Hepatocyte (in vitro differentiated cells): ENCODE results near the gene C20orf202.
"Not testable (repeated sequence)": the region's sequence is repeated elsewhere in the genome, so short reads cannot be mapped to it uniquely, and the experiment has no call there.

ENCODE experiments used
- CTCF ChIP-seq: fragments of 200-600 bp; sonication (generic); IDR thresholded peaks from 2 replicates; pipeline ENCODE4 v1.5.1; 2016; ENCODE audit warnings: antibody characterized with exemption, mild to moderate bottlenecking; ENCODE audit not compliant: poor library complexity
- EZH2 ChIP-seq: fragments of 200-600 bp; sonication (generic); IDR thresholded peaks from 2 replicates; pipeline ENCODE4 v1.6.1; 2016; ENCODE audit warnings: antibody characterized with exemption, mild to moderate bottlenecking, borderline replicate concordance
- EZH2phosphoT487 ChIP-seq: fragments of 200-600 bp; sonication (generic); IDR thresholded peaks from one replicate; pipeline ENCODE4 v1.6.1; 2018; ENCODE audit warnings: antibody characterized with exemption, mild to moderate bottlenecking, low read depth, moderate library complexity; ENCODE audit not compliant: unreplicated experiment, severe bottlenecking

- not testable (repeated sequence) for TF ChIP-seq CTCF, EZH2phosphoT487, EZH2
Observed at GRCh38 chr20:1216527-1217427, 13.5 kb downstream of the C20orf202 start.
